Effector CD8-positive, alpha-beta T cell (primary cell): ENCODE results near the gene DIS3L.
"Not testable (repeated sequence)": the region's sequence is repeated elsewhere in the genome, so short reads cannot be mapped to it uniquely, and the experiment has no call there.

Experiments used
- DNase-seq: peaks from one replicate; lab custom pipeline; 2025; lab: John Stamatoyannopoulos, UW

DIS3L gene

DNA sequence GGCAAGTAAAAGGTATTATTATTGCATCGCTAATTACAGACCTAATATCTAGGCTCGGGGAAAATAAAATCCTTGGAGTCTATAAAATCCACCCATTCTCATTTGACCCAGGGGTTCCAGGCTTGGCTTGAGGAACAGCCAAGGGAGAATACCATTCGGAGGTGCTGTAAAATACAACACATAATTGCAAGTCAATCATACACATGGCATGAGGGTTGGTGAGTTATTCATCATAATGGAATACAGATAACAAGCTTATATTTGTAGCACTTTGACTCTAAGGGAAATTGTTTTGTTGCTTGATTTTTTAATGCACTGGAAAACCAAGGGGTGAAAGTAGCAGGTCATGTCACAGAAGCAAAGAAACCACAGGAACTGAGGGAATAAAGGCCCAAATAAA is 16.8 kb upstream of the DIS3L start:
- DNase-seq = no peak

DNA sequence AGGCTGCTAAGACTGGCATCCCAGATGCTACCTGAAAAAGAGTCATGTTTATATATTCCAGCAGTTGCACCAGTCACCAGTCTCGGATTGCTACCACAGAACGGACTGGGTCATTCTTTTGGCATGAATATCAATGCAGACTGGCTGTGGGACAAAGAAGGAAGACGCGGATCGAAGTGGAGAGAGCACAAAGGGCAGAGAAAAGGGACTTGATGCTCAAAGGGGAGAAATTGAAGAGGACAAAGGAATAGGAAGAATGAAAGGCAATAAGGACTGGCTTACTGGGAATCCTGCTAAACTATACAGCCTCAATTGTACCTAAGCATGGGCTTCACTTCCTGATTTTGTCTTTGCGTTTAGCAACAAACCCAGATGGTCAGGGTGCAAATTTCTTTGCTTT is 15.3 kb upstream of the DIS3L start:
- DNase-seq = no peak

DNA sequence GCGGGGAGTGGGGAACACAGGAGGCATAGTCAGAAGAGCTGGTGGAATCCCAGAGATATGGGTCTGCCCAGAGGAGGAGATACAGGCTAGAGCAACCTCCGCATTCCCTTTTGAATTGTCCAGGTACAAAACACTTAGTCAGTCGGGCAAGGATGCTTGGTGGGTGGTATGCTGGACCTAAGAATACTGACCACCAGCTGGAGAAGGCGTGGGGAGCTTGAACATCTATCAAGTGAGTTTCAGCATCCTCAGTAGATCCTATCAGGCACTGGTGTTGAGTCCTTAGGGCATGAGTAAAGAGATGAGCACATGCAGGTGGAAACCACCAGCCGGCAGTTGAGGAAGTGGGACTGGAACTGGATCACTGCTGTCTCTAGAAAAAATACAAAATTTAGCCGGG is 14.7 kb upstream of the DIS3L start:
- no peak for DNase-seq

DNA sequence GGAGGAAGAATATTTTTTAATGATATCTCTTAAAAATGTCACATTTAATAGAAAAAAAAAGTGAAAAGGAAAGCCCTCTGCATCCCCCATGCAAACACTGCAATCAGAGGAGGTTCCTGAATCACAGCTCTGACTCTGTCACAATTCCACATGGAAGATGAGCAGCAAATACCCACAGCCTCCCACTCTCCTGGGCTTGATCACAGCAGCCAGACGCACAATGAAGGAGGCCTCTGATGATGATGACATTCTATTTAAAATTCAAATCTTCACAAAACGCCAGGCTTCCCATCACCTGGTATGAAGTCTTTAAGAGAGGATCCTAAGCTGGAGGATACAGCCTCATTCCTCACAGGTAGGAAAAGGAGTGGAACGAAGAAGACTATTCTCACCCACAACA is 9.1 kb upstream of the DIS3L start:
- DNase-seq = no peak

DNA sequence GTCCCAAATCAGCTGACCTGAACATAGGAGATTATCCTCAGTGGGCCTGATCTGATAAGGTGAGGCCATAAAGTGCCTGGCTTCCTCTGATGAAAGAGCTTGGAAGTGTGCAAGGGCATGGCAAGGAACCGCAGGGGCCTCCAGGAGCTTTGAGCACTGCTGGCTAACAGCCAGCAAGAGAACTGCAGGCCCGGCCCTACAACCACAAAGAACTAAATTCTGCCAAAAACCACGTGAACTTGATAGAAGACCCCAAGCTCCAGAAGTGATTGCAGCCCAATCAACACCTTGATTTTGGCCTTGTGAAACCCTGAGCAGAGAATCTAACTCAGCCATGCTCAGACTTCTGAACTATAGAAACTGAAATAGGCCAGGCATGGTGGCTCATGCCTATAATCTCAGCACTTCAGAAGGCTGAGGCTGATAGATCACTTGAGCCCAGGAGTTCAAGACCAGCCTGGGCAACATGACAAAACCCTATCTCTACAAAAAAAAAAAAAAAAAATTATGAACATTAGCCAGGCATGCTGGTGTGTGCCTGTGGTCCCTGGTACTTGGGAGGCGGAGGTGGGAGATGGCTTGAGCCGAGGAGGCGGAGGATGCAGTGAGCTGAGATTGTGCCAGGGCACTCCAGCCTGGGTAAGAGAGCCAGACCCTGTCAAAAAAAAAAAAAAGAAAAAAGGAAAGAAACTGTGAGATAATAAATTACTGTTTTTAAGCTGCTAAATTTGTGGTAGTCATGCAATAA is 7.7 kb upstream of the DIS3L start:
- DNase-seq = no peak

DNA sequence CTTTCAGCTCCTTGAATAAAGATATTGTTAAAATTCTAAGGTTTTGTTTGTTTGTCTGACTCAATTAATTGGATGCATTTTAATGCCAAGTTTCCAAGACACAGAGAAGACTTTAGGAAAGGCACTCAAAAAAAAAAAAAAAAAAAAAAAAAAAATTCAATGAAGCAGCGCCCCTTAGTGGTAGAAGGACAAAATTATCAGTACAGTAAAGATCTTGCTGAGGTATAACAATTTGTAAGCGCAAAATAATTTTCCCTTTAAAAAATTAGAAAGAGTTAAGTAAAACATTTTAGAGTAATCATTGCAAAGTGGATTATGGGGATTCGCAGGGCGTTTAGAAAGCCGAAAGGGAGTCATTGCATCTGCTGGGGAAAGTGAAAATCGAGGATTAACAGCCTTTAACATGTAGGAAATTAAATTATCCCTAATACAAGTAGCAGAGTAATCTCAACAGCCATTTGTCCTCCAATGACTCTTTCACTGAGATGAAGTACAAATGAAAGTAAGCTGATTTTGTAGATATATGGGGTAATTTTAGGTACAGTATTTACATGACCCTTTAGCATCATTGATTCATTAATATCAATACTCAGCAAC is 5.8 kb upstream of the DIS3L start:
- DNase-seq = no peak

DNA sequence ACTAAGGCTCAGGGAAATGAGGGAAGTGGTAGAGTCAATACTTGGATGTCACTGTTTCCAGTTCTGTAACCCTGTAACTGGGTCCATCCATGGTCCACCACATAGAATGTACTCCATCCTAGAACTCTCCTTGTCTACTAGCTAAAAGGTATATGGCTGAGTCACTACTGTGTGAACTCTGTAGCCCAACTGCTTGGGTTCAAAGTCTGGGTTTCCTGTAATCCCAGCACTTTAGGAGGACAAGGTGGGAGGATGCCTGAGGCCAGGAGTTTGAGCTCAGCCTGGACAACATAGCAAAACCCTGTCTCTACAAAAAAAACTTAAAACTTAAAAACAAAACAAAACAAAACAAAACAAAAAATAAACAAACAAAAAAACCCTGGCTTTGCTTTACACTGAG is 5.3 kb upstream of the DIS3L start:
- no peak for DNase-seq

DNA sequence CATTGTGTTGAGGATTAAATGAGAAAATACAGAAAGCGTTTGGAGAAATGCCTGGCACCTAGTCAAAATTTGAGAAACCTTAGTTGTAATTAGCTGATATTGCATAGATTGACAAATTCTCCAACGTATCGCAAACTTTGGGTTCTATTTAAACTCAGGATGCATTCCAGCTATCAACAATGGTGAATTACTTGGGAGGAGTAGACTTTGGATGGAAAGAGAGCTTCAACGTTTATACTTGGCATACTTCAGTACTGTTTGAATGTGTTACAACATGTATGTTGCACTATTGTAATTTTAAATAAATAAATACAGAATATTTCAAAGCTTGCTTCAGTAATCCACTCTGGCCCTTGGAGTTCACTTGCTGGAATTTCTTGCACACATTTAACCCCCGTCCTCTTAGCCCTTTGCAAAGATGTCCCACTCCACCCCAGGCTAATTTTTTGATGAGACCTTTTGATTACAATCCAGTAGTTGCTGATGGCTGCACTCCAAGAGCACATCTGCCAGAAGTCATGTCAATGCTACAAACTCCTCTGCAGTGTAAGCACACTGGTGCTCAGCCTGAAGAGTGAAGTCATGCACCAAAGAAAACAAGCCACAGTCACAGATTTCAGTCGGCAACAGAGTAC is 4.7 kb upstream of the DIS3L start:
- no peak for DNase-seq

DNA sequence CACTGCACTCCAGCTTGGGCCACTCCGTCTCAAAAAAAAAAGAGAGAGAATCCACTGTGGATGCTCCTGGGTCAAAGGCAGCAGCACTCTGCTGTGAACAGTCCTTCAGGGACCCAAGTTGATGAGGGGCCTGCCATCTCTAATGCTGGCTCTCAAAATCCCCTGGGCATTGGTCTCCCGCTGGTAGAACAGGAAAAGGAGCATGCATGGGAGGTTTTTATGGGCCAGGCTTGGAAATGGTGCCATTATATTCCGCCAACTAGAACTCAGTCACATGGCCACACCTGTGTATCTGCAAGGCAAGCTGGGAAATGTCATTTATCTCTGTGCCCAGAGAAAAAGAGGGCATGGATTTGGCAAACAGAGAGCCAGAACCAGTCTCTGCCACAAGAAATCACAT is 3.4 kb upstream of the DIS3L start:
- DNase-seq = no peak

DNA sequence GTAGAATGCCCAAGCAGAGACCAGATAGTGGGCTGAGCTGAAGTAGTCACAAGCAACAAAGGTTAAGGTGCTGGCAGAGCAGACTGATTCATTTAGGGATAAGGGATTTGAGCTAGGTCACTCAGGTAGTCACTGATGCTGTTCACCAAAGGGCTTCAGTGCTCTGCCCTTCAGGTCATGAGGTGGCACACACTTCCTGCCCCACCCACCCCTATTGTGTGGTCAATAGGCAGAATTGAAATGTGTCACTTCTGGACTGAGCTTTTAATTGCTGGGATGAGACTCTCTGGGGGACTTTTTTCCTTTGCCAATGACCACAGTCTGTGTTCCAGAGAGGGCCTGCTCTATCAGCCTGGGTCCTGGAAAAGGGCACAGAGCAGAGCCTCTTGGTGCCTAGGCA is 2.9 kb upstream of the DIS3L start:
- no peak for DNase-seq

DNA sequence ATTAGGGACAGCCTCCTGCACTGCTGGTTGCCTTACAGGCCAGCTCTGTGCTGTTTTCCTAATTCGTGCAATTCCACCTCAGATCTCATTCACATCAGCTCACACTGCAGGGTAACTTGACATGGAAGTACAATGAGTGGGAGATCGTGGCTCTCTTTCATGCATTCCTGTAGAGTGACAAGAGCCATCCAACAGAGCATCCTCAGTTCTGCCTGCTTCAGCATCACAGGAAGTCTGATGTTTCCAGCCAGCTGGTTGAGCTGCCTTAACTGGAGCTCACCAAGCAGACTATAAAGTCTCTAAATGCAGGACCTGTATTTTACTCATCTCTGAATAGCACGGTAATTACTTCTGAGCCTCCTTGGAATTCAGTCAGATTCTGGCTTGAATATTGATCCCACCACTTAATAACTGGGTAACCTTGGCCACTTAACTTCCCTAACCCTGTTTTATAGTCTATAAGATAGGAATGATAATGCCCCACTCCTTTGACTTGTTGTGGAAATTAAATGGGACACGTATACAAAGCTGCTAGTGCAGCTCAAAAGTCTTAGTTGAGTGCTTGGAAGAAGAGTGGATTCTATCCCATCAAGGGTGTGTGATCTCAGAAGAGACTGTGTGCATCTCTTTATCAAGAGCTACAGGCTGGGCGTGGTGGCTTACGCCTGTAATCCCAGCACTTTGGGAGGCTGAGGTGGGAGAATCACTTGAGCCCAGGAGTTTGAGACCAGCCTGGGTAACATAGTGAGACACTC is 1.4 kb upstream of the DIS3L start:
- DNase-seq = no peak

DNA sequence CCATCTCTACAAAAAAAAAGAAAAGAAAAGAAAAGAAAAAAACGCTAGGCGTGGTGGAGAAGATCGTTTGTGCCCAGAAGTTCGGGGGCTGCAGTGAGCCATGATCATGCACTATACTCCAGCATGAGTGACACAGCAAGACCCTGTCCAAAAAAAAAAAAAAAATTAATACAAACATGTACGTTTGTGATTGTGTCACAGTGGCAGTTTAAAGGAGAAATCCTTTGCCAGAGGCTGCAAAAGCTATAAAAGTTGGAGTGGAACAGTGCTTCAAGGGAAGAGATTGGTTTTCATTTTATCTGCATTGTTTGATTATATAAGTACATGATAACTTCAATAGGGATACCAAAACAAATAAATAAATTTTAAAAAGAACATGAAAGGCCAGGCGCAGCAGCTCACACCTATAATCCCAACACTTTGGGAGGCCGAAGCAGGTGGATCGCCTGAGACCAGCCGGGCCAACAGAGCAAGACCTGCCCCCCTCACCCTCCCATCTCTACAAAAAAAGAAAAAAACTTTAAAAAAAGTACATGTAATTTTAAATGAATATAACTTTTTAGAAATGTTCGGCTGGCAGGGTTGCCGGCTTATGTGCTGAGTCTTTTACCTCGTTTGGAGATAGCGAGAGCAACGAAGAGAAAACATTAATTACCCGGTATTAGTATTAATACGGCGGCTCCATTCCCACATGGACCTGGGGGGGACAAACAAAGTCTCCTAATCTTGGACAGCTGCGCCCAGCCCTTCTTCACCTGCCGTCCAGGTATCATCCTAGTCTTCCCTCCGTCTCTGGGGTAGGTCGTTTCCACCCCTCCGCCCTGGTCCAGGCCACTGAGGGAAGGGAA is 573 bp upstream of the DIS3L start:
- no peak for DNase-seq

DNA sequence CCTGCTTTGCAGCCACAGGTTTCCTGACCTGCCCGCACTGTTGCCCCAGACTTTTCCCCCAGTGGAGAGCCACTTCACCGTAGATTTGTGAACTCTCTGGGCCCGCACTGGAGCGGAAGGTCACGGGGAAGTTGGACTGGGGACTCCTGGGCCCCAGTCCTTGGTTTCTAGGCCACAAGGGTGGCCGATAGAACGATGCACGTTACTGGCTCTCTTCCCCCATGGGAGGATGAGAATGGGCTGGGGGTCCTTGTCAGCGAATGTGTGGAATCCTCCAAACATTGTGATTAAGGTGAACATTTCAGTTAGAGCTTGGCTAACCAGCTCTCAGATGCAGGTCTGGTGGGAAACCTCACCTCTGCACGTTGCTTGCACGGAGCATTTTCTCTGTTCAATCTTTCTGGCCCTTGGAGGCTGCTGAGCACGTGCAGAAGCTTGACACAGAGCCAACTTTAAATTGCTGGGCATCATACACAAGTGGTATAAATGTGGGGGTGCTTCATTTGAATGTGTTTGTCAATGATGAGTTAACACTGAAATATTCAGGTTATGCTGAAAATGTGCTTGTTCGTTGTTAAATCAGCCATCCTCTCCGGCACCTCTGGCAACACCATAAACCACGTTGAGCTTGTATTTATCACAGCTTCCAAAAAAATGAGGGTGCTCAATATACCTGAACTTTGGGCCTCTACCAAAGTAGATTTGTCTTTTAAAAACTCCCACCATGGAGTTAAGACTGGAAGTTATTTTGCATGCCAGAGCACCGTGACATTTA is 976 bp downstream of the DIS3L start:
- DNase-seq = no peak

DNA sequence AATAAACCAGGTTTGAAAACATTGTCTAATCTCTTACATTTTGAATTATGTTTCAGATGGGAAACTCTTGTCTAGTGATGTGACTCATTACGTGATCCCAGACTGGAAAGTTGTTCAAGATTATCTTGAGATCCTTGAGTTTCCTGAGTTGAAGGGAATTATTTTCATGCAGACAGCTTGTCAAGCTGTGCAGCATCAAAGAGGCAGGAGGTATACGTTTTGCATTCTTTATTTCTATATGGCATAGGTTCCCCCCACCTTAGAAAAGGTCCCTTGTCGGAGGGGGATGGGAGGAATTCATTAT is 1.5 kb downstream of the DIS3L start:
- DNase-seq = no peak

DNA sequence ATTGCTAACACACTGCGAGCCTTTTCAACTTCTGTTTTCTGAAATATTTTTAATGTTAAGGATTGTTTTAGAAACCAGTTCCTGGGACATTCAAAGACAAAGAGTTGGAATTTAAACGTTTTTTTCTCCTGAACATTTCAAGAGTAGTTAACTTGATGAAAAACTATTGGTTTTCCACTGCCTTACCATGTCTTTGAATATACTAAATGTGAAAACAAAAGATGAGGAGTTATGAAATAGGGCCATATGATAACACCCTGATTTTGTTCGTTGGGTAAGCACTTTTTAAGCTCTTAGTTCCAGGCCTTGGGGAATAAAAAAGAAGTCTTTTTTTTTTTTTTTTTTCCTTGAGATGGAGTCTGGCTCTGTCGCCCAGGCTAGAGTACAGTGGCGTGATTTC is 2.8 kb downstream of the DIS3L start:
- DNase-seq = no peak

DNA sequence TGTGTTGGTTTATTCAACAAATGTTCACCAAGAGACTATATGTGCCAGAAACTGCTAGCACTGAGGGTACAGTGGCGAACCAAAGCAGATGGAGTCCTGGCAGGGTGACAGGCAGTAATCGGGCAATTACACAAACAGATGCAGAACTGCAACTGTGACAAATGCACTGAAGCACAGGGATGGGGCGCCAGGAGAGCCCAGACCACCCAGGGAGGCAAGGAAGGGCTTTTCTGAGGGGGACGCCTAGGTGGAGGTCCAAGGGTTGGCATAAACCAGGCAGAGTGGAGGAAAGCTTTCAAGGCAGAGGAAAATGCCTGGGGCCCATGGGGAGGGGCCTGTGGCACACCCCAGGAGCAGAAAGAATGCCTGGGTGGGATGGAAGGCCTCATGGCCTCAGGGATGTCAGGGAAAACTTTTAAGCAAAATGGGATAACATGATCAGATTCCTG is 5.5 kb downstream of the DIS3L start:
- no peak for DNase-seq

DNA sequence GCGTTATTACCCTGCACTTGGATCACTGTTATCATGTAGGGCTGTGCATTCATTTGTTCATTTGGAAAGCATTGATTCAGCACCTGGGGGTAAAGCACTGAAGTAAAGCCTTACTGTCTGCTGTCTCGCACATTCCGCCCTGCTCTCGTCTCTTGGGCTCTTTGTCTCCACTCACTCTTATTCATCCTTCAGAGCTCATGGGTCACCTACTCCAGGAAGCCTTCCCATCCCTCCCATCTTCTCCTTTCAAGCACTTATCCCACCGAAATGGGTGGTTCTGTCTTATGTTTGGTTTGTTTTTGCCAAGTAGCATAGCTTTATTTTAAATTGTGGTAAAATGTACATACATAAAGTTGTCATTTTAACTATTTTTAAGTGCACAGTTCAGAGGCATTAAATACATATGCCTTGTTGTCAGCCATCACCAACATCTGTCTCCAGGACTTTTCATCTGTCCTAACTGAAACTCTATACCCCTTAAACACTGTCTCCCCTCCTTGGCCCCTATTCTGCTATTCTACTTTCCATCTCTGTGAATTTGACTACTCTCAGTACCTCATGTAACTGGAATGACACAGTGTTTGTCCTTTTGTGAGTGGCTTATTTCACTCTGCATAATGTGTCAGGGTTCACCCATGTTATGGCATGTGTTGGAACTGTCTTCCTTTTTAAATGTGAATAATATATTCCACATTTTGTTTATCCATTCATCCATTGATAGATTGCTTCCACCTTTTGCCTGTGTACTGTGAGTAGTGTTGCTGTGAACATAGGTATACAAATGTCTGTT is 9.3 kb downstream of the DIS3L start:
- no peak for DNase-seq

DNA sequence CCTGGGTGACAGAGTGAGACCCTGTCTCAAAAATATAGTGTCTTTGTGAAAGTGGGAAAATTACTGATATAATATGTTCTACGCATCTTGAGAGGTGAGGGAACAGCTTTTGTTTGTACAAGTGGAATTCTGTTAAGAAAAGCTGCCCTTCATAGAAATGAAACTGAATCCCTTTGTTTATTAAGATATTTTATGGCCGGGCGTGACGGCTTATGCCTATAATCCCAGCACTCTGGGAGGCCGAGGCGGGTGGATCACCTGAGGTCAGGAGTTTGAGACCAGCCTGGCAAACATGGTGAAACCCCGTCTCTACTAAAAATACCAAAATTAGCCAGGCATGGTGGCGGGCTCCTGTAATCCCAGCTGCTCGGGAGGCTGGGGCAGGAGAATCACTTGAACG is 11.1 kb downstream of the DIS3L start:
- not testable (repeated sequence) for DNase-seq

DNA sequence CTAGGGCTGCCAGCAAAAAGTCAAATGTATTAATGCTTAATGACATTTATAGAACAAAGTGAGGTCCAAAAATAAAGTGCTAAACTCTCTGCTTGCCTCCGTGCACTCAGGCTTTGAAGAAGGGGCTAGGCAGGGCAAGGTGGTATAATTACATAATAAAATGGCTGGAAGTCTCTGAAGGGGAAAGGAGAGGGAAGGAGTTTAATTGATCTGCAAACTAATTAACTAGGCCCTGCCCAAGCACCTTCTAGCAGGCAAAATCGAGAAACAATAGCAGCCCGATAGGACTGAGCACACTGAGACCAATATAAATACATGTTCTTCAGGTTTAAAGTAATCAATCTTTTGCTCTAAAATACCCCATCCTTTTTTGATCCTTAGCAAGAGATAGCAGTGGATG is 13.0 kb downstream of the DIS3L start:
- DNase-seq = no peak

DNA sequence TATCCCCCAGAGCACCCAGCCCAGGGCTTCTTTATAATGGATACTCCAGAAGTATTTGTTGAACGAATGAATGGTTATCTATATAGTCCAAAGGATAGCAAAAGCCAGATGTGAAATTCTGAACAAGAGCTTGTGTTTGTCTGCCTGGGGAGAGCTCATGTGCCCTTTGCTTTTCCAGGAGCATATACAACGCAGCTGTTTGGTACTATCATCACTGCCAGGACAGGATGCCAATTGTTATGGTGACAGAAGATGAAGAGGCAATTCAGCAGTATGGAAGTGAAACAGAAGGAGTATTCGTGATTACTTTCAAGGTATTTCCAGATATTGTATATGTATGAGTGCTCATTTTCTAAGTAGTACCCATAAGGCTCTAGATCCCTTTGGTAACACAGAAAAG is 15.2 kb downstream of the DIS3L start:
- DNase-seq = no peak
